Measurements from ENCODE around the gene RCAN3.

RCAN3 gene

GRCh38 chr1:24551960-24552571 is 49.4 kb downstream of the RCAN3 start:
- TF ChIP-seq CTCF (IDR thresholded peaks at IDR 0.05; ENCODE audit: low read length, missing control alignments): no peak
- peak; percentile 36 for DNase-seq (ENCODE audit: low read depth)
- H3K4me3 ChIP-seq (replicated peaks; ENCODE audit: low read depth, low read length): no peak overlapping the region

- no peak for TF ChIP-seq CTCF (IDR thresholded peaks at IDR 0.05; ENCODE audit: low read length, missing control alignments)
- H3K4me3 ChIP-seq (replicated peaks; ENCODE audit: low read depth, low read length): no peak overlapping the region
- DNase-seq (ENCODE audit: low read depth): no peak
These were observed 51.3 kb downstream of the RCAN3 start for GRCh38 chr1:24553931-24554330.

- no peak for DNase-seq (ENCODE audit: low read depth)
- no peak for TF ChIP-seq CTCF (IDR thresholded peaks at IDR 0.05; ENCODE audit: low read length, missing control alignments)
These were observed 52.1 kb downstream of the RCAN3 start for GRCh38 chr1:24554714-24555113.

GRCh38 chr1:24555591-24556413 is 53.2 kb downstream of the RCAN3 start, which contains the start of gene NCMAP:
Gene NCMAP (plus strand): TSS chr1:24556087. CDS start chr1:24595431, 39,344 bp downstream.
- TF ChIP-seq CTCF (IDR thresholded peaks at IDR 0.05; ENCODE audit: low read length, missing control alignments): no peak
- no peak for DNase-seq (ENCODE audit: low read depth)

More at GRCh38 chr1:24554714-24555113, 52.1 kb downstream of the RCAN3 start:
- H3K4me3 ChIP-seq (replicated peaks; ENCODE audit: low read depth, low read length): no peak overlapping the region

GRCh38 chr1:24556414-24556795 is 53.8 kb downstream of the RCAN3 start:
- no peak for TF ChIP-seq CTCF (IDR thresholded peaks at IDR 0.05; ENCODE audit: low read length, missing control alignments)
- no peak for DNase-seq (ENCODE audit: low read depth)
- no peak overlapping the region for H3K4me3 ChIP-seq (replicated peaks; ENCODE audit: low read depth, low read length)

More at GRCh38 chr1:24555591-24556413, 53.2 kb downstream of the RCAN3 start, which contains the start of gene NCMAP:
- no peak within 1 kb of the TSS for H3K4me3 ChIP-seq (replicated peaks; ENCODE audit: low read depth, low read length)

- no peak for DNase-seq (ENCODE audit: low read depth)
- no peak for TF ChIP-seq CTCF (IDR thresholded peaks at IDR 0.05; ENCODE audit: low read length, missing control alignments)
- H3K4me3 ChIP-seq (replicated peaks; ENCODE audit: low read depth, low read length): no peak overlapping the region
These were observed 54.6 kb downstream of the RCAN3 start for GRCh38 chr1:24557220-24557619.

Measured in fibroblast of pulmonary artery (primary cell).